Esophagus muscularis mucosa (tissue), 4 donors: Measurements from ENCODE around the gene VWC2L.

Experiments
- CTCF ChIP-seq, 3 experiments: fragments of 200-600 bp in 2 of 3; fragments of 450-650 bp in 1 of 3; sonication (generic) in 2 of 3; IDR thresholded peaks; one replicate each; pipeline ENCODE4 v1.5.1; 2017 to 2019; ENCODE audit warnings: antibody characterized with exemption in 3 of 3, mild to moderate bottlenecking in 2 of 3, moderate library complexity in 1 of 3
- EP300 ChIP-seq: sonication (generic); formaldehyde crosslinking; IDR thresholded peaks from one replicate; pipeline ENCODE4 v1.6.1; 2017; ENCODE audit warnings: antibody characterized with exemption
- POLR2A ChIP-seq: fragments of 450-650 bp; IDR thresholded peaks from one replicate; pipeline ENCODE4 v1.6.1; 2017; ENCODE audit warnings: antibody characterized with exemption, moderate library complexity, mild to moderate bottlenecking, low read depth

GRCh38 chr2:214436470-214436869 is 25.6 kb downstream of the VWC2L start:
- TF ChIP-seq EP300 (no peak), CTCF (IDR thresholded peaks at IDR 0.05) (no peak), POLR2A (no peak)
